Right forelimb (tissue), 1 donor: ENCODE results near the gene FMNL2.
"Not testable (repeated sequence)": the region's sequence is repeated elsewhere in the genome, so short reads cannot be mapped to it uniquely, and the experiment has no call there.

Source experiments
- DNase-seq: peaks from one replicate; pipeline ENCODE4 v3.0.0-alpha.2; 2018

Gene FMNL2

GRCh38 chr2:152499896-152500735 is 165.1 kb downstream of the FMNL2 start:
- no peak for DNase-seq

DNA sequence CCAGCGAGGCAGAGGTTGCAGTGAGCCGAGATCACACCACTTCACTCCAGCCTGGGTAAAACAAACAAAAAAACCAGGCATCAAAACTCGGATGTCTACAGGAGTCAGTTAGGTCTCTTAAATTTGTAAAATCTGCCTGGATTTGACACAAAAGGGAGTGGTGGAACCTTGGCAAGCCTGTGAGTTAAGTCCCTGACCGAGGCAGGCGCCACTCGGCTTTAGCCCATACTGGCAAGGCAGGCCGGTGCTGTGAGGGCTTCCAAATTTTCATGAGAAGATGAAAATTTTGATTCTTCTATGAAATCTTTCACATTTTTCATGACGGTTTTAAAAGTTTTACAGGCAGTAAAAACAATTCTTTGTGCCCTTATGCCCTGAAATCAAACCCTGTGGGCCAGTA is 165.8 kb downstream of the FMNL2 start:
- no peak for DNase-seq

DNA sequence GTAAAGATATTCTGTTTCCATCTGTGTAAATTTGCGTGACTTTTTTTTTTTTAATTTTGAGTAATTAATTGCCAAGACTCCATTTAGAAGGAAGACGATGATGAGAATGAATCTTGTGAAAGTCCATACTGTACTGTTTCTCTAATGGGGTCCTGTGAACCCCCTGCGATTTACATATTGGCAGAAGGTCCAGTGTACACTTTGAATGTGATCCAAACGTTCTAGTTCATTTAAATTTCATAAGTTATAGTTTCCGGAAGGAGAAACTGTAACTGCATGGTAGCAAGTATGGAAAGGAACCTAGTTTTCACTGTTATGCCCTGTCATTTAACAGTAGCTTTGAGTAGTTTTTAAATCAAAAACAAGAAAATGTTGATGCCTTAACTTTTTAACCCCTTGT is 166.7 kb downstream of the FMNL2 start:
- no peak for DNase-seq

DNA sequence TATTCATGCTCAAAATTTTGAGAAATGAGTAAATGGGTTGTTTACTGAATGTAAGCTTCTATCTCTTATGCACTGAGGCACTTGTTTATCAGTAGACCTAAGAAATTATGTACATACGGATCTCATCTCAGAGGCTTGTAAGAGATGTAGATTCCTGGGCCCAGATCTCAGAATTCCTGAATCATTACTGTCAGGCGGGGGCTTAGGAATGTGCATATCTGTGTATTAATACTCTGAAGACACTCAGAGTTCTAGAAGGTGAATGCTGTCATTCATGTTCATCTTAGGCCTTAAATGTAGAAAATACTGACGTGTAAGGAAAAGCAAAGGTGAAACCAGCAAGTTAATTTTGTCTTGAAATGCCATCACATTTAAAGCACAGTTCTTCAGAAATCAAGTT is 169.6 kb downstream of the FMNL2 start:
- DNase-seq, result no peak

DNA sequence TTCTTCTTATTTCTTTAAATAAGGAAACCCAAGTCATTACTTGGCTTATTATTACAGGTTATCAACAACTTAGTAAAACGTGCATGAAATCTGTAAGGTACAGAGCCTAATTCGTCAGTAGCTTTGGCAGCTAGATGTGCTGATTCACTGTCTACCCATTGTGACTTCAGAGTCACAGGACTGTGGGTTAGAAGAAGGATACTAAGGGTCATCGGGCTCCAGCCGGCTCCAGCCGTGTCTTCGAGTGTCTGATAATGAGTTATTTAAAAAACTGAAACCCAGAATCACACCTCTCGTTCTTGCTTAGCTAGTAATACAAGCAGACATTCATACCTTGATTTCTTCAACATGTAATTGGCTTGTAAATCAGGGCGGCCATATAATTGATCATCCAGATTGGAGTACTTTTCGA is 170.5 kb downstream of the FMNL2 start:
- DNase-seq, result no peak

GRCh38 chr2:152506843-152507242 is 171.9 kb downstream of the FMNL2 start:
- DNase-seq, result no peak

DNA sequence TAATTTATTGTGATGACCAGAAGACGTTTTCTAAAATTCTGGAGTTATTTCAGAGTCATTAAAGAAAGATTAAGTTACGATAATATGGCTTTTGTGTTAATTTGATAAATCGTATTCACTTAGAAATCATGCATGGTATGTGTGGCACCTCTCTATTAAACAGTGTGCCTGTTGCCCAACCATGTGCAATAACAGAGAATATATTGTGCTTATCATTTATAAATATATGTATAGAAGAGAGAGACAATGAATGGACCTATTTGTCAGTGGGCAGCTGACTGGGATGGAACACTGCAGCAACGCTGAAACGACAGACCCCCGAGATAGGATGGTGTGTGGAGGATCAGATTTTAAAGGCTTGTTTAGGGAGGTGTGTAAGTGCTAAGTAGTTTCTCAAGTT is 172.9 kb downstream of the FMNL2 start:
- DNase-seq, result no peak

GRCh38 chr2:152508446-152508845 is 173.5 kb downstream of the FMNL2 start:
- no peak for DNase-seq

DNA sequence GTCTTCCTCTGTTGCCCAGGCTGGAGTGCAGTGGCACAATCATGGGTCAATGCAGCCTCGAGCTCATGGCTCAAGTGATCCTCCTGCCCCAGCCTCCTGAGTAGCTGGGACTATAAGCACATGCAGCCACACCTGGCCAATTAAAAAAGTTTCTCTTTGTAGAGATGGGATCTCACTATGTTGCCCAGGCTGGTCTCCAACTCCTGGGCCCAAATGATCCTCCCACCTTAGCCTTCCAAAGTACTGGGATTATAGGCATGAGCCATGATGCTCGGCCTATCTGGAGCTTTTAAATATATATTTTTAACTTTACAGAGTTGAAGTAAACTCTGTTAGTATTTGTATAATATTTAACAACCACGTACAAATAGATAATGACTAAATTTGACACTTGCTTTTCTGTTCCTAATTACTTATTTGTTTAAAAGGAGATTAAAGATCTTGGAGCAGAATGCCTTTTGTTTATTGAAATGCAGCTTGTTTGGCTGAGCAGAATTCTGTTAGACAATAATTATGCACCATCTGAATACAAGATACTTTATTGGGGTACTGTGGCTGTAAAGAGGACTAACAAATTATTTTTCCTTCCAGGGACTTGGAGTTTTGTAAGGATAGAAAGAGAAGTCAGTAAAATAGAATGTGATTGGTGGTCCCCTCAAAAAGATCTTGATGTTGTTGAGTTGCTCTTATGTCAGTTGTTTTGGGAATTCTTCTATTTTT is 175.0 kb downstream of the FMNL2 start:
- no peak for DNase-seq

DNA sequence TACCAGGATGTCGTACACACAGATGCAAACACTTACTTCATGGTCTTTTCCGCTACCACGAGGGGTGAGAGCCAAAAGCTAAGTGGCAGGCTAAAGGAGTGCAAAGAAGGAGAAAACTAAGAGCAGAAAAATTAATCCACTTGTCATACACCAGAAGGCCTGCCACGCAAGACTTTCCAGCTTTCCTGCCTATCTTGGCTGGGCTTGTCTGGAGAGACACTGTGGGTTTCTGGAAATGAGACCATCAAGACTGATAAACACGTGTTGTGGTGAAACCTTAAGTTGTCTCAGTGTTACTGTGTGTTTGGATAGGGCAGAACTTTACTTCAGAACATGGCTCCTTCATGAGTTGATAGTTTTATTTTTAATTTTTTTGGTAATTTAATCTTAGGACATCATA is 175.6 kb downstream of the FMNL2 start:
- DNase-seq, result no peak

DNA sequence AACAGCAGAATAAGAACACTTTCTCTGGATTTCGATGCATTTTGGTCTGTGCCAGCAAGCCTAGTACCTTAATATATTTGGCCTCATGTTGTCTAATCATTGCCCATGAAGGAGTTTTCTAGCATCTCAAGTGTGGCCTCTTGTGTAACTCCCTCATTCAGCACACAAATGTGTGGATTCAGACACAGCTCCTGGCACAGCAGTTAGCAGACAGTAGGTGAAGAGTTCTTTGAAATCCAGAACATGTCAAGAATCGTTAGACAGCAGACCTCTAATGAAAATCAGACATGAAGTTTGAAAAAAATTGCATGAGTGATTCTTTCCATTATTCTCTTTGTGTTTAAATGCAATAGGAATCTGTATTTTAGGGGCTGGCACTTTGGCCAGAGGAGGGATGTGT is 177.0 kb downstream of the FMNL2 start:
- DNase-seq, result no peak

GRCh38 chr2:152513029-152513428 is 178.1 kb downstream of the FMNL2 start:
- no peak for DNase-seq

DNA sequence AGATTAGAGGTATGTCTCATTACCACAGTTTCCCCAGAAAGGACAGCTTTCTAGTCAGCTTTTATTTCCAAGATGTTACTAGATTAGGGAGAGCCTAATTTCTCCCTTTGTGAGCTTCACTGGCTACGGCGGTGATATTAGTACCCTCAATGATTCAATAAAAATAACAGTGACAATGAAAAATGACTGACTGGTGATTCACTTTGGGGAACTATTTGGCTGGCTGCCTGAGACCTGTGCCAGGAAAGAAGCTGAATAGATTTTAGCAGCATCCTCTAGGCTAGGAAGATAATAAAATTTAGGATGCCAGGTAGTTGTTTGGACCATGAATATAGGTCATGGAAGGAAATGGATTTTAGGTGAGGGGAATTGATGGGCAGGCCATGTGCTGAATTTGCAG is 178.7 kb downstream of the FMNL2 start:
- no peak for DNase-seq

- no peak for DNase-seq
Observed at GRCh38 chr2:152518034-152518433, 183.1 kb downstream of the FMNL2 start.

GRCh38 chr2:152518641-152519580 is 183.9 kb downstream of the FMNL2 start:
- DNase-seq, result no peak

DNA sequence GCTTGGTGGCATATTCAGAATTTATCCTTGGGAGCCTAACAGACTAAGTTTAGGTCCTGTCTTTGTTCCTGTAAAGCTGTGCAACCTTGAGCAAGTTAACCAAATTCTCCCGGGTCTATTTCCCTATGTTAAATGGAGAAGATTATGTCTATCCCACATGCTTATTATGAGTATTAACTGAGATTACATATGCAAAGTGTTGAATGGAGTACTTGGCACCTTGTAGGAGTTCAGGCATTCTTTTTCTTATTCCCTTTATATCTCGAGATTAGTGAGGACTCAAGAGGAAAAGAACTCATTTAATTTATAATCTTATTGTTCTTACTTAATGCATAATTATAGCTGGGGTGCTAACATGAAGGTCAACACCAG is 184.6 kb downstream of the FMNL2 start:
- DNase-seq, result no peak

- DNase-seq, result no peak
Observed at GRCh38 chr2:152520759-152521158, 185.8 kb downstream of the FMNL2 start.

- DNase-seq, result not testable (repeated sequence)
Observed at GRCh38 chr2:152522446-152522845, 187.5 kb downstream of the FMNL2 start.

DNA sequence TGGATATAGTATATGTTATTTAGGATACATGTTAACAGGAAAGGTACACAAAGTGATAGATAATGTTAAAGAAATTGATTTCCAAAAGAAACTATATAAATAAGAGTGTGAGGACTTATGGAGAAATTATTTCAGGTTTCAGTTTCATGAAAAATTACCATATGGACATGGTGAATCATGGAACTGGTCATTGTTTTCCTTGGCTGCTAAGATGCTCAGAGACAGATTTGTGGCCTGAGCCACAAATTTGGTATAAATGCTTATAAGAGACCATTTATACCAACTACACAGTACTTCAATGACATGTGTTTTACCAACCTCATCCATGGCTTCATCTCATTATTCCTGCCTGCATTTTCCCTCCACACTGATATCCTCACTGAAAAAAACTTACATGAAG is 188.1 kb downstream of the FMNL2 start:
- no peak for DNase-seq

- DNase-seq, result no peak
Observed at GRCh38 chr2:152525277-152525838, 190.4 kb downstream of the FMNL2 start.

DNA sequence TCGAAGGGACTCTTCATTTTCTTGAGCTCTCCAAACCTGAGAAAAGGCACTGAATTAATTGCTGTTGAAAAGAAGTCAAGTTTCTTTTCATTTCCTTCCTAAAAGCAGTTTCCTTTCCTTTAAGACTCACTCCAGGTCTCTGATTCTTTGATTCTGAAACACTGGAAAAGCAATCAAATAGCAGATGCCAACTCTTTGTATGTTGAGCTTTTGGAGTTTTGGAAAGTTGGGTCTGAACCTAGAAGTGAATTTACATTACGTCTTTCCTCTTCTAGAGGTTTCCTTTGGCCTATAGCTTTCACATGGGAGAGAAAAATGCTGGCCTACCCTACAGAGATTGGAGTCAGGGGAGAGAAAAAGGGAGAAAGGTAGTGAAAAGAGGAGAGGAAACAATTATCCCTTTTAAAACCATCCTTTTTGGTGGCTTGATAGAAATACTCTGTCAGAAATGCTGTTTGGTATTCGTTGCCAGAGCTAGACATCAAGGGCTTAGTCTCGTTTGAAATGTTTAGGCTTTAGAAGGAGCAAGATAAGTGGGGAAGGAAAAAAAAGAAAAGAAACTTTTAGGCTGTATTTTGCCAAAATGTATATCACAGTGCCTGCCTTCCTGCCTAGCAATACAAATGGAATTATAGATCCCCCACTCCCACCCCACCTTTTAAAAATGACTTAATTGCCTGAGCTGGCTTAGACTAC is 194.6 kb downstream of the FMNL2 start:
- DNase-seq, result no peak

DNA sequence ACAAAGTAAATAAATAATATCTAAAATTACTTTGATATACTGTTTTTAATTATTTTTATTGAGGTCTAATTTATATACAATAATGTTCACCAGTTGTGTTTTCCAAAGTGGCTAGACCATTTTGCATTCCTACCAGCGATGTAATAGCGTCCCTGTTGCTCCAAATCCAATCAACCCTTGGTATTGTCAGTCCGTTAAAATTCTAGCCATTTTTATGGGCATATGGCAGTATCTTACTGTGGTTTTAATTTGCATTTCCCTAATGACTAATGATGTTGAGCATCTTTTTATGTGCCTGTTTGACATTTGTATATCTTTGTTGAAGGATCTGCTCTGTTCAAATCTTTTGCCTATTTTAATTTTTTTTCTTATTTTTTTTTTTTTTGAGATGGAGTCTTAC is 197.3 kb downstream of the FMNL2 start:
- DNase-seq, result no peak
